Hippocampal formation (tissue), 2 donors: ENCODE data around the gene PRR7.

Source experiments
- DNase-seq, 2 donors: peaks; one replicate each; lab custom pipeline; 2025; lab: John Stamatoyannopoulos, UW

The PRR7 gene

GRCh38 chr5:177437623-177438022 is 9.0 kb upstream of the PRR7 start:
- DNase-seq = no peak

DNA sequence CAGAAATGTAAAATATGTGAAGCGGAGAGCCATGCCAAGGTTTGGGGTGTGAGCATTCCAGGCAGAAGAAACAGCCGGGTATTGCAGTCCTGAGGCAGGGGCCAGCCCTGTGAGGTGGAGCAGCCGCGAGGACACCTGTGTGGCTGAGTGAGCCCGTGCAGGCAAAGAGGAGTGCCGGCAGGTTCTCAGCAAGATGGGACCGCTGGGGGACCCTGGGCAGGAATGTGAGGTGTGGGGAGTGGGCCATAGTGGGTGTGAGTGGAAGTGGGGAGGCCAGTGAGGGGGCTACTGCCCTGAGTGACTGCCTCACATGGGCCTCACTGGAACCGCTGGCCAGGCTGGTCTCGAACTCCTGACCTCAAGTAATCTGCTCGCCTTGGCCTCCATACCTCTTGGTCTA is 8.1 kb upstream of the PRR7 start:
- no peak for DNase-seq

GRCh38 chr5:177439518-177440053 is 7.0 kb upstream of the PRR7 start:
- DNase-seq = no peak

DNA sequence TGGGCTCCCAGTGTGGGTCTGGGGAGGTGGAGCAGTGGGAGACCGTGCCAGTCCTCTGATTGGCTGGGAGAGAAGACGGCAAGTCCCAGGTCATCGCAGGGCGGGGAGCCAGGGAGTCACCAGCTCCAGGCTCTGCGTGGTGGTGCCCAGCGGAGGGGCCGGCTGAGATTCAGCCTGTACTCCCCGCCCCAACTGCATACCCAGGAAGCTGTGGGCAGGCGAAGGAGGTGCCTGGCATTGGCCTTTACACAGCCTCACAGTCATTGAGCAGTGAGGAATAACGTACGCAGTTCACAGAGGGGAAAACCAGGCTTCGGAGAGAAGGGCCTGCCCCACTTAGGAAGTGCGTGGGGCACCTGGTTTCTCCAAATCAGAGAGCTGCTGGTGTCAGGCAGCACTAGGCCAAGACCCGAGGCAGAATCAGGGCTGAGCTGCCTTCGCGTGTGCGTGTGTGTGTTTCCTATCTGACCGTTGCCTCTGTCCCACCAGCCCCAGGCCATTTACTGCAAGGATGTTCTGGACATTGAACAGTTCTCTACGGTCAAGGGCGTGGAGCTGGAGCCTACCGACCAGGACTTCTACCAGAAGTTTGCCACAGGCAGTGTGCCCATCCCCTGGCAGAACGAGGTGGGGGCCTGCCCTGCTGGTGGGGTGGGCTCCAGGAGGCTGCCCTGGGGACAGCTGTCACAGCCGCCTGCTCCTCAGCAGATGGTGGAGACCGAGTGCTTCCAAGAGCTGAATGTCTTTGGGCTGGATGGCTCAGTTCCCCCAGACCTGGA is 6.2 kb upstream of the PRR7 start:
- no peak for DNase-seq

DNA sequence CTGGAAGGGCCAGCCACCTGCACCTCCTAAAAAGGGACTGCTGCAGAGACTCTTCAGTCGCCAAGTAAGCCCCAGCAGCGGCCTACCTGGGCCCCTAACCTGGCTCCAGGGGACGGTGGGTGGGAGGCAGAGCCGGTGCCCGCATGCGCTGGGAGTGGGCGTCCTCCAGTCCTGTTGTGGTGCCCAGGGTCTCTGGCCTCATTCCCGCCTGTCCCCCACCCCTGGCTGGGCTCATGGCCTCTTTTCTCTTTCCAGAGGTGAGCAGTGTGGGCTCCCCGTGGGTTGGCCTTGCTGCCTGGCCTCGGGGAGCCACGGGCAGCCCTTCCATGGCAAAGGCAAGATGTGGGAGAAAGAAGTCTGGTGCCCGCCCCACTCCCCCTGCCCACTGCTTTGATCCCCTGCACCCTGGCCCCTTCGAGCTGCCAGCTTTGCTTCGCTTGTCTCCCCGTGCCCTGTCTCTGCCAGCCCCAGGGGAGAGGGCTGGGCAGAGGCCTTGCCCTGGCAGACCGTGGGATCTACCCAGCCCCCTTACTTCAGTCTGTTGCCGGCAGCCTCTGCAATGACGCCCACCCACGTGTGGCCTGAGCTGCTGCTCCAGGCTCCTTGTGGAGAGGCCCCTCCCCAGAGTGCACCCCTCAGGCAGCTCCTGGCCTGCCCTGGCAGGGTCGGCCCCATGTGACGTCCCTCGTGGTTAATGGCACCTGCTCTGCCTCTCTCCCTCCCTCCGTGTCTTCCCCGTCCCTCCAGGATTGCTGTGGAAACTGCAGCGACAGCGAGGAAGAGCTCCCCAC is 5.4 kb upstream of the PRR7 start:
- no peak for DNase-seq

DNA sequence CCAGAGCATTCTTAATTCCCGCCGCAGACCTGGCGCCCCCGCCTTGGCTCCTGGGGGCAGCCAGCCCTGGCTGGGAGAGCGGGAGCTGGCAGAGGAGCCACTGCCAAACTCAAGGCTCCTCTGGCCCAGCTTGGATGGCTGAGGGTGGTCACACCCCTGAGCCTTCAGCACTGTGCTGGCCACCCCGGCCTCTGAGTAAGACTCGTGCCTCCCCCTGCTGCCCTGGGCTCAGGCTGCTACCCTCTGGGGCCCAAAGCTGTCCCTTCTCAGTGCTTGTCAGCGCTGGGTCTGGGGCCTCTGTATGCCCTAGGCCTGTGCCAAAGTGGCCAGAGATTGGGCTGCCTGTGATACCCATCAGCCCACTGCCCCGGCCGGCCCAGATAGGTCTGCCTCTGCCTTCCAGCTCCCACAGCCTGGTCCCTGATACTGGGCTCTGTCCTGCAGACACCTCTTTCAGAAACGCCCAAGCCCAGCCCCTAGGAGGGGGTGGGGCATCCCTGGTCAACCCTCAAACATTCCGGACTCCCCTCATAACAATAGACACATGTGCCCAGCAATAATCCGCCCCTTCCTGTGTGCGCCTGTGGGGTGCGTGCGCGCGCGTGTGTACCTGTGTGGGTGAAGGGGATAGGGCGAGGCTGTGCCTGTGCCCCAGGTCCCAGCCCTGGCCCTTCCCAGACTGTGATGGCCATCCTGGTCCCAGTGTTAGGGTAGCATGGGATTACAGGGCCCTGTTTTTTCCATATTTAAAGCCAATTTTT is 4.4 kb upstream of the PRR7 start:
- DNase-seq = no peak

- no peak for DNase-seq
Measured at GRCh38 chr5:177443144-177443983, 3.2 kb upstream of the PRR7 start.

GRCh38 chr5:177444106-177445051 is 2.2 kb upstream of the PRR7 start:
- DNase-seq = no peak

- DNase-seq = no peak
Measured at GRCh38 chr5:177445052-177445916, 1.3 kb upstream of the PRR7 start.

DNA sequence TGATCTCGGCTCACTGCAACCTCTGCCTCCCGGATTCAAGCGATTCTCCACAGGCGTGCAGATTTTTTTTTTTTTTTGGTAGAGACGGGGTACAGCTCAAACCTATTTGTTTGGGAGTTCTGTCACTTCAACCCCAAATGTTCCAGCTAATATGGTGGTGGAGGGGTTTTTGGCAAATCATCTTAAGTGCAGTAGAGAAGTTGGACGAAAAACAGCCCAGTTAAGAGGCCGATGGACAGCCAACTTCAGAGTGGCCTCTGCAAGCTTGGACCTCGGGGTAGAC is 756 bp upstream of the PRR7 start:
- no peak for DNase-seq

DNA sequence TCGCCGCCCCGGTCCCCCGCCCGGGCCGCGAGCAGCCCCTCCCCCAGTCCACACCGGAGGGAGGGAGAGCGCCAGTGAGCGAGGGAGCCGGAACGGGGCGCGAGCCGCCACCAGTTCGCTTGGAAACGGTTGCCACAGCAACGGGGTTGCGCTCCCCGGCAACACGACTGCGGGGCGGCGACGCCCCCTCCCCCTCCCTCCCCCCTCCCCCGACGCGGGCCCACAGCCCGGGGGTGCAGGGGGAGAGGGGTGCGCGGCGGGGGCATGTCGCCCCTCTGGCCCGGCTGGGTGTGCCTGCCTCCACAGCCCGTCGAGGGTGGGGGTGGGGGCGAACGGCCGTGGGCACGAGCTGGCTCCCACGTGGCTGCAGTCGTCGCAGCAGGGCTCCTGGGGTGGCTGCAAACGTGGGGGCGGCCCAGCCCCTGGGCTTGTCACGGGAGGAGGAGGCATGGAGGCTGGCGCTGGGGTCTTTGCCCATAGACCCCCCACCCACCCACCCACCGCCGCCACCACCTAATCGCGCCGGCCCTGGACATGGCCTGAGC is 524 bp downstream of the PRR7 start:
- peak; percentile 61 to 74 for DNase-seq

GRCh38 chr5:177447611-177448243 is 1.1 kb downstream of the PRR7 start:
- peak; percentile 83 to 84 for DNase-seq

GRCh38 chr5:177448244-177448950 is 1.8 kb downstream of the PRR7 start:
- DNase-seq = no peak

GRCh38 chr5:177449140-177450061 is 2.8 kb downstream of the PRR7 start:
- no peak for DNase-seq

GRCh38 chr5:177450667-177451424 is 4.2 kb downstream of the PRR7 start:
- peak; percentile 25 to 53 for DNase-seq
